ENCODE results near the gene CPT1B.
"Not testable (repeated sequence)": the region's sequence is repeated elsewhere in the genome, so short reads cannot be mapped to it uniquely, and the experiment has no call there.

Gene CPT1B

DNA sequence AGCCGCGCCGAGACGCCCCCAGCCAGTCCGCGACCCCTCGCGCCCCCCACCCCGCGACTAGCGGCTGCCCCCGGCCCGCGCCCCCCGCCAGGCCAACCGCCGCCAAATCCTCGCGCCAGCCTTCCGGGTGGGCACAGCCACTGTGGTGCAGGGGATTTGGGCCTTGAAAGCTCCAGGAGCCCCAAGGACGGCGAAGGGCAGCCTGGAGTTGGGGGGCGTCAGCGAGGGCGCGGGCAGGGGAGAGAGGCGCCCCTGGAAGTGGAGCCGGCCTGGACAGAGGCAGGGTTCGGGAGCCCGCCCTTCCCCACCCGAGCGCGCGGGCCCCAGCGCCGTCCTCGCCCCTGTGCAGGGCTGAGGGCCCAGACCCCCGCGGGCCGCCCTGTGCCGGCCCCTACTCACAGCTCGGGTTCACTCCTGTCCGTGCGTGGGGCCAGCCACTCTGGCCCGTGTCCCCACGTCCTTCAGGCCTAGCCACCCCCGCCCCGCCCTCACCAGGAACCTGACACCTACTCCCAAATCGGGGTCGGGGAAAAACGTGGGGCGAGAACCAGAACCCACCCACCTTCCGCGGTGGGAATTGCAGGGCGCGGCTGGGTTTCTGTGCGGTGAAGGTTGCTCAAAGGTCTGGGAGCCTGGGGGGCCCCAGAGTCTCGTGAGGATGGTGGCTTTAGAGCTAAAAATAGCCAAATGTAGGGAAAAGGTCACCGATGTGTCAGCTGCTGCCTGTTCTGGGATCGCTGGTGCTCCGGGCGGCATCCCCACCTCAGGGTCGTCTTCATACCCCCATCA, at the start of gene CPT1B:
CPT1B (minus strand) TSS at position 441 of the 789 bp plus-strand sequence. CDS start 512 bp downstream, outside the sequence.
- no peak for DNase-seq

DNA sequence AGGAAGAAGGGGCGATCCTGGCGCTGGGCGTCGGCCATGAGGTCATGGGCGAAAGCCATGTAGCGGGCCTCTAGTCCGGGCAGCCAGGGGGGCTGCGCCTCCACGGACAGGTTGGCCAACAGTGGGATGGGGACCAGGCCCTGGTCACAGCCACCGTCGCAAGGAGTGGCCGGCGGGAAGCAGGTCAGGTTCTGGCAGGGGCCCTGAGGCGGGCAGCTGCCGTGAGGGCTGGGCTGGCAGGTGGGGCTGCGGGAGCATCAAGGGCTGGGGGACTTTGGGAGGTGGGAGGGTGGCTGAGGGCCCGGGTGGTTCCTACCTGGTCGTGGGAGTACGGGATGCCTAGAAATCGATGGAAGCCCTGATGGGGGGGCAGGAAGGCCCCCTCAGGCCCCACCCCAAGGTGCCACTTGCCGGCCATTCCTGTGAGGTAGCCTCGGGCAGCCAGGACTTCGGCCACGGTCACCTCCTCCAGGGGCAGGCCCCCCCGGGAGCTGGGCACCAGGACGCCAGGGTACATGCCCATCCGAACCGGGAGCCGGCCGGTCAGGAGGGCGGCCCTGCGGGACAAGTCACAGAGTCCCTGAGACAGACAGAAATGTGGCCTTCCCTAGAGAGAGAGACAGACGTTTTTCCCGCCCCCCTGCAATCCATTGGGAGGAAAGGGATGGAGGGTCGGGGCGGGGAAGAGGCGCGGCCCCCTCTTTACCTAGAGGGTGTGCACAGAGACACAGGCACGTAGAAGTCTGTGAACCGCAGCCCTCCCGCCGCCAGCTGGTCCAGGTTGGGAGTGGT, 48.8 kb upstream of the CPT1B start:
- peak; percentile 22 for DNase-seq

GRCh38 chr22:50626314-50626849, 48.2 kb upstream of the CPT1B start:
- DNase-seq = no peak

DNA sequence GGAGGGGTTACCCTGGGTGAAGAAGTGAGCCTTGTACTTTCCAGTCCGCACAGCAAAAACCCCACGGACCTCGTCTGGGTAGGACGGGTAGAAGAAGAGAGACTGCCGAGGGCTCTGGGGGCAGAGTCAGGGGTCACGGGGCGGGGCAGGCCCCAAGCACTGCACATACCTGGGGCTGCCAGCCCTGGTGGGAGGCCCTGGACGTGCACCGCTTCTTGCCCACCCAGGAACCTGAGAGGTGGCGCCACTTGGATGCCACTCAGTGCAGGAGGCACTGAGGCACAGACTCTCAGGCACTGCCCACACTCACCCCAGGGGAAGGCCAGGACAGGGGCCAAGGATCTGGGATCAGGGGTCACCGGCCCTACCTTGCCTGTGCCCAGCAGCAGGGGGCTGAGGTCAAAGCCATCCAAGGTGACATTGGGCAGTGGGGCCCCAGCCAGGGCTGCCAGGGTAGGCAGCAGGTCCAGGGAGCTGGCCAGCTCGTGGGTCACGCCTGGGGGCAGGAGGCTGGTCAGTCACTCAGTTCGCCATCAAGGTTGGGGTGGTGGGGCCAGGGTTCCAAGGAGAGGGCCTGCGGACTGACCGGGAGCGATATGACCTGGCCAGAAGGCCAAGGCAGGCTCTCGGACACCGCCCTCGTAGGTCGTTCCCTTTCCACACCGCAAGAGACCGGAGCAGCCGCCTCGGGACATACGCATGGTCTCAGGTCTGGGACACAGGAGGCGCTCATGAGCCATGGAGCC, 47.5 kb upstream of the CPT1B start:
- DNase-seq = no peak

DNA sequence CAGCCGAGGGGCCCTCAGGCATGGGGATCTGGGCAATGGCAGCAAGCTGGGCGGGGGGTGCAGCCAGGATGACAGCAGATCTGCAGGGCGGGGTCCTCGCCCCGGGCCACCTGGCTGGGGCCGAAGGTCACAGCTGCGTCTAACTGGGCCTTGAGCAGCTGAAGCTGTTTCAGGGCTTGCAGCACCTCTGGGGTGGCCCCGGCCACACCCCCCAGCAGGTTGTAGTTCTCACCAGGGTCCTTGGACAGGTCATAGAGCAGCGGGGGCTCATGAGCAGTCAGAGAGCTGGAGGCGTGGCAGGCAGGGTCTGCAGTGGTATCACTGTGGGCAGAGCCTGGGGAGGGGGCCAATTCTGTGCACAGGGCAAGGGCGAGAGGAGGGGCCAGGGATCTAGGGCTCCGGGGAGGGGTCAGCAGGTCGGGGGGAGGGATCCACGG, 46.9 kb upstream of the CPT1B start:
- DNase-seq = no peak

DNA sequence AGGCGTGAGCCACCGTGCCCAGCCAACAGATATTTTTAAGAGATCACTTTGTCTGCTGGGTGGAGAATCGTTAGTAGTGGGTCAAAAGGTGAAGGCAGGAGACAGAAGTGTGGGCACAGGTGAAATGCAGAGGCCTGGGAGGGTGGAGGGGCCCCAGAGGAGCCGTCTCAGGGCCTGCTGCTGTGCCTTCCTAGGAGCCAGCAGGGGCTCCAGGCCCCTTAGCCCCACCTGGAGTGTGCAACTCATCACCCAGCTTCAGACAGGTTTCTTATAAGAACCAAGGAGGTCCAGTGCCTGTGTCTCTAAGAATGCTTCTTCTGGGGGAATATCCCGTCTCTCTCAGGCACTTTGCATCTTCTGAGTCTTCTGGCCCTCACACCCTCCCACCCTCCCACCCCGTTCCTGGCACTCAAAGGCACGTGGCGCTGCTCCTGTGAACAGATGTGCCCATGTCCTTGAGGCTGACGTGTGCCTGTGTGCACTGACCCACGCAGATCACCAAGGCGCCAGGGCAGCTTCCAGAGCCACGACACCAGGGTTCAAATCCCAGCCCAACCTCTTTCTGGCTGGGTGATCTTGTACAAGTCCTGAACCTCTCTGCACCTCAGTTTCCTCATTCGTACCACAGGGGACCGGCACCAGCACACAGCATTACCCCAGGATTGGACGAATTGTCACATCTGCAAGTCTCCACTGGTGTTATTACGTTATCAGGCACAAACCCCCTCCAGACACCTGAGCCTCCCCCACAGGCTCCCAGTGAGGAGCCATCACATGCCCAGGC, 46.3 kb upstream of the CPT1B start:
- DNase-seq = no peak

- DNase-seq = no peak
Measured at GRCh38 chr22:50622723-50623327, 44.6 kb upstream of the CPT1B start.

GRCh38 chr22:50621948-50622722, 43.9 kb upstream of the CPT1B start:
- DNase-seq = peak; percentile 27

DNA sequence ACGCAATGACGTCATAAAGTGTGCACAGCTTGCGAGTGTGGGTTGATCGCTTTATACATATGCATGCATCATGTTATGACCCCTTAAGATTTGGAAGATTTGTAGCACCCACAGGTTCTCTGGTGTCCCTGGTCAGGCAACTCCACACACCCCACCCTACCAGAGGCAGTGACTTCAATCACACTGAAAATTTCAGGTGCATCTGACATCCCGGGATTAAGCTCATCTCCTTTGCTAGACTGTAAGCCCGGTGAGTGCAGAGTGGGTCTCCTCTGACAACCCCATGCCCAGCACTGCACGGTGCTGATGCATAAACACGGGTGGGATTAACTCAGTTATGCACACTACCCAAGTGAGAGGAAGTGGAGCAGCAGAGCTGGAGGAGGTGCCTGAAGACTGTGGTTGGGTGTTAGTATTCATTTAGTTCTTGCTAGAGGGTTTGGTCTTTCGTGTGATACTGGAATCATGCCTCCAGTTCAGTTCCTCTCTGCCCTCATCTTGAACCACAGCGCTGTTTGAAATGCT, 43.2 kb upstream of the CPT1B start:
- peak; percentile 29 for DNase-seq

DNA sequence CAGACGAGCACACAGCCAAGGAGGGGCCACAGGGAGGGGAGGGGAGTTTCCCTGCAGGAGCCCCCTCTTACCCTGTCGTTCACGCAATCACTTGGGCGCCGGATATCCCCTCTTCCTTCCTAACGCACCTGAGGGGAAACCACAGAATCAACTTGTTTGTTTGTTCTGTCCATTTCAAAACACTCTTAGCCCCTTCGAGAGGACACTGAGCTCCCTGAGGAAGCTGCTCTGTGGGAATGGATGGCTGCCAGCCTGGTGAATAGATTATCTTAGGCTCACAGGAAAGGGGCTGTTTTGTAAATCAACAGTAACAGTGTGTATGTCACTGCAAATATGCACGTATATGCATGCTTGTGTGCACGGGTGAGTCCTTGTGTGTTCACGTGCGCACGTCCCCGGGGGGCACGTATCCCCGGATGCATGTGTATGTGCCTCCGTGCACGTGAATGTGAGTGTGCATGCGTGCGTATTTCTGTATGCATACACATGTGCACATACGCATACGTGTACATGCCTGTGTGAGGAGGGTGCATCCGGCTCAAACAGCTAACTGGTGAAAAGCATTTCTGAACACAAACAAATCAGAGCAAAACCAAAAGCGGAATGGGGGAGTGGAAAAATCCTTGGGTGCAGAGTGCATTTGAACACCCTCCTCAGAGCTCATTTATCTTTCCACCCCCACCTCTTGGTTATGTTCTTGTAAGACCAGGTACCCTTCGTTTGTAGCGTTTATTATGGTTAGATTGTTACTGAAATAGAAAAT, 42.5 kb upstream of the CPT1B start:
- DNase-seq = peak; percentile 47

- DNase-seq = not testable (repeated sequence)
Measured at GRCh38 chr22:50614296-50614695, 36.1 kb upstream of the CPT1B start.

- no peak for DNase-seq
Measured at GRCh38 chr22:50613291-50613981, 35.2 kb upstream of the CPT1B start.

DNA sequence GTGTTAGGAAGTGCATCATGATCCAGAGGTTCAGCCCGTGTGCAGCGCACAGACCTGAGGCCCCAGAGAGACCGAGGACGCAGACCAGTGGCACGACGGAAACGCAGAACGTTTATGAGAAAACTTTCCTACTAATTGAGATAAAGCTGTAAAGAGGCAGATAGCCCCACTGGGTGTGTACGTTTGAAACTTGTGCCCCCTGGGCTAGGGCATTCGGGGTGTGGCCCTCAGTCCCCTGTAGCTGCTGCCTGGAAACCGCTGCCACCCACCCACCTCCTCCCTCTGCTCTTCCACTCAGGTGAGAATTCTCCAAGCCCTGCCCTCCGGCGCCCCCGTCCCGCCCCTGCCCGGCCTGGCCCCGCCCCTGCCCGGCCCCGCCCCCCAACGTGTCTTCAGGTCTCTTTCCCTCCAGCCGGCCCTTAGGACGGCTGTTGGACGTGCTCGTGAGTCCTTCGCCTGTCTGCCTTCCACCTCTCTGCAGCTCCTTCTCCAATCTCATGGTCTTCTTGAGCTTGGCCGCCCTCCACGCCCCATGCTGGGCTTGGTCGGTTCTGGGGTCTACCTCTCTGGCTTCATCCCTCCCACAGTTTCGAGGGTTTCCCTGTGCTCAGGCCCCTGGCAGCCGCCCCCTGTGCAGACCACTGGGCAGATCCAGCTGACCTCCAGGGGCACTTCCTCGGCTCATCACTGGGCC, 34.4 kb upstream of the CPT1B start:
- no peak for DNase-seq

- DNase-seq = no peak
Measured at GRCh38 chr22:50612168-50612527, 33.9 kb upstream of the CPT1B start.

GRCh38 chr22:50611341-50612060, 33.3 kb upstream of the CPT1B start:
- no peak for DNase-seq

DNA sequence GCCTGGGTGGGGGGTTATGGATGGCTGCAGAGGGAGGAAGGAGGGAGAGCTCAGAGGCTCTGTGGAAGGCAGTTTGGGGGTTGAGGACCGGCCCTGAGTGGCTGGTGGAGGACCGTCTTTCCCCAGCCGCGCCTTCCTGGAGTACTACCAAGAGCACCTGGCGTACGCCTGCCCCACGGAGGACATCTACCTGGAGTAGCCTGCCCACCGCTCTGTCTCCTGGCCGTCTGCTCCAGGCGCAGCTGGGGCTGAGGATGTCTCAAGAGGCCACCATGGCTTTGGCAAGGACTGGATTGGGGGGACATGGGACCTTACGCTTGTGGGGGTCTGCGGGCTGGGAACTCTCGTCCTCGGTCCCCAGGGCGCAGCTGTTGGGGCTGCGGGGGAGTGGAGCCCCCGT, 32.4 kb upstream of the CPT1B start:
- DNase-seq = no peak

DNA sequence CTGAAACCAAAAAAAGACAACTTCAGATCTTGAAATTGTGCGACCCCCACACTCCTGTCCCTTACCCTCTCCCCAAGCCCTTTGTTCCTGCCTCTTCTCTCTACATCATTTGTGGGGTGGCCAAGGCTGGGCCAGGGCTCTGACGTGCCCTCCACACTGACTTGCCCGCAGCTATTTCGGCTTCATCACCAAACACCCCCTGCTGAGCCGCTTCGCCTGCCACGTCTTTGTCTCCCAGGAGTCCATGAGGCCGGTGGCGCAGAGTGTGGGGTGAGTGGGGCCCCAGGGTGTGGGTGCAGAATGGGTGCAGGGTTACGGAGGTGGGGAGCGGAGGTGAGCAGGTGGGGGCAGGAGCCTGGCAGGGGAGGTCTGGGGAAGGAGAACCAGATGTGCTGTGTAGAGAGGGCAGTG, 31.8 kb upstream of the CPT1B start:
- DNase-seq = no peak

GRCh38 chr22:50609599-50609998, 31.4 kb upstream of the CPT1B start:
- no peak for DNase-seq

All from activated CD4-positive, alpha-beta T cell treated with anti-CD3 and anti-CD28 coated beads, Interleukin-2, amount 50 U/mL, for 1 hour (primary cell).